Neural progenitor cell (in vitro differentiated cells): ENCODE results near the gene SDHAF2. TPM values are rescaled to one million over a fixed set of nuclear protein-coding genes. Genes with fewer than 3 reads are reported as not detected.

ENCODE experiments used
- DNase-seq: peaks from one replicate; pipeline ENCODE4 v3.0.0-alpha.2; 2016; ENCODE audit warnings: low spot score
- H2AFZ ChIP-seq: fragments of 200-600 bp; sonication (generic); replicated peaks from 2 replicates; pipeline ENCODE4 v1.6.1; 2016; ENCODE audit warnings: antibody characterized with exemption
- H3F3A ChIP-seq: fragments of 200-600 bp; sonication (generic); 2 replicates; pipeline ENCODE4 v1.6.1; 2016; ENCODE audit warnings: antibody characterized with exemption, low read depth
- H3K27ac ChIP-seq: fragments of 200-600 bp; sonication (generic); 2 replicates; pipeline ENCODE4 v1.5.1; 2016; ENCODE audit warnings: mild to moderate bottlenecking
- H3K27me3 ChIP-seq: fragments of 200-600 bp; sonication (generic); 2 replicates; pipeline ENCODE4 v1.6.1; 2016; ENCODE audit warnings: mild to moderate bottlenecking, moderate library complexity
- H3K36me3 ChIP-seq: fragments of 200-600 bp; sonication (generic); 2 replicates; pipeline ENCODE4 v1.5.1; 2016
- H3K4me1 ChIP-seq: fragments of 200-600 bp; sonication (generic); 2 replicates; pipeline ENCODE4 v1.6.1; 2016; ENCODE audit warnings: mixed run types
- H3K4me2 ChIP-seq: fragments of 200-600 bp; sonication (generic); 2 replicates; pipeline ENCODE4 v1.6.1; 2016
- H3K4me3 ChIP-seq: fragments of 200-600 bp; sonication (generic); 2 replicates; pipeline ENCODE4 v1.5.1; 2016
- H3K79me2 ChIP-seq: fragments of 200-600 bp; sonication (generic); 2 replicates; pipeline ENCODE4 v1.6.1; 2016; ENCODE audit warnings: low read depth
- H3K9ac ChIP-seq: fragments of 200-600 bp; sonication (generic); 2 replicates; pipeline ENCODE4 v1.6.1; 2016
- H3K9me3 ChIP-seq: fragments of 200-600 bp; sonication (generic); 2 replicates; pipeline ENCODE4 v1.5.1; 2016; ENCODE audit warnings: low read depth
- H4K20me1 ChIP-seq: fragments of 200-600 bp; sonication (generic); 2 replicates; pipeline ENCODE4 v1.6.1; 2016; ENCODE audit warnings: low read depth
- H3K27ac Mint-ChIP-seq: 3 replicates; pipeline ENCODE4 v1.8.0; 2021; ENCODE audit warnings: mixed read lengths
- H3K27me3 Mint-ChIP-seq: 2 replicates; pipeline ENCODE4 v1.8.0; 2022; ENCODE audit warnings: low read depth, mild to moderate bottlenecking, inconsistent platforms, moderate library complexity, mixed read lengths; ENCODE audit not compliant: insufficient read depth
- H3K36me3 Mint-ChIP-seq: 3 replicates; pipeline ENCODE4 v1.8.0; 2021; ENCODE audit warnings: mixed read lengths
- H3K4me1 Mint-ChIP-seq: 3 replicates; pipeline ENCODE4 v1.8.0; 2021; ENCODE audit warnings: mixed read lengths
- H3K4me3 Mint-ChIP-seq: 3 replicates; pipeline ENCODE4 v1.8.0; 2021; ENCODE audit warnings: mild to moderate bottlenecking, moderate library complexity, mixed read lengths
- H3K9me3 Mint-ChIP-seq: 3 replicates; pipeline ENCODE4 v1.8.0; 2020; ENCODE audit warnings: mixed read lengths
- EZH2 ChIP-seq: fragments of 200-600 bp; sonication (generic); IDR thresholded peaks from 2 replicates; pipeline ENCODE4 v1.6.1; 2017; ENCODE audit warnings: antibody characterized with exemption, mild to moderate bottlenecking, moderate library complexity
- EZH2phosphoT487 ChIP-seq: fragments of 200-600 bp; sonication (generic); IDR thresholded peaks from 2 replicates; pipeline ENCODE4 v1.6.1; 2017; ENCODE audit warnings: antibody characterized with exemption
- total RNA-seq: library from RNA; depleted of rRNA; stranded (reverse); fragments of >200 nt; gene quantifications from 2 replicates; pipeline ENCODE4 v1.2.3, GENCODE V29; 2015; ENCODE audit warnings: low replicate concordance
- TF ChIP-seq, protein P1 (sequence below): fragments of 200-600 bp; sonication (generic); IDR thresholded peaks from 2 replicates; pipeline ENCODE4 v1.5.1; 2017; ENCODE audit warnings: antibody characterized with exemption, mild to moderate bottlenecking

The SDHAF2 gene
- total RNA-seq, 1 donor from 2014 or later, result 27.4 TPM

DNA sequence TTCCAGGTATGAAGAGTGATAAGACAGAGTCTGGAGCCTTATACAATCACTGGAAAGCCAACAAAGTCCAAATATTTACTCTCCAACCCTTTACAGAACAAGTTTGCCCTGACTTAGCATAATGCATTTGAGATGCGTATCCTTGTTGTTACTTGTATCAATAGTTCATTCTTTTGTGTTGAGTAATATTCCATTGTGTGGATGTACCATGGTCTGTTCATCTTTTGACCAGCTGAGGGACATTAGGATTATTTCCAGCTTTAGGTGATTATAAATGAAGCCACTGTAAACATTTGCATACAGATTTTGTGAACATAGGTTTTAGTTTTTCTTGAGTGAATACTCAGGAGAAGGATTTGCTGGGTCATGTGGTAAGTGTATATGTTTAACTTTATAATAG, 9.7 kb downstream of the SDHAF2 start:
- Histone ChIP-seq H3K79me2 (peaks cover 86% of the 10 kb centered on the region), H3K4me1 (peaks cover 7% of the 10 kb centered on the region)

DNA sequence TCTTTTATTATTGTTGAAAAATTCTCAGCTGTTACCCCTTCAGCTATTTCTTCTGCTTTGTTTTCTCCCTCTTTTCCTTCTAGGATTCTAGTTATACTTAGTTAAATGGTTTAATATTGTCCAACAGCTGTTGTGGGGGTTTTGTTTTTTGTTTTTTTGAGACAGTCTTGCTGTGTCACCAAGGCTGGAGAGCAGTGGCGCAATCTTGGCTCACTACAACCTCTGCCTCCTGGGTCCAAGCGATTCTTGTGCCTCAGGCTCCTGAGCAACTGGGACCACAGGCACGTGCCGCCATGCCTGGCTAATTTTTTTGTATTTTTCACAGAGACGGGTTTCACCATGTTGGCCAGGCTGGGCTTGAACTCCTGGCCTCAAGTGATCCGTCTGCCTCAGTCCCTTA, 12.7 kb downstream of the SDHAF2 start:
- Histone ChIP-seq H2AFZ (no peak overlapping the region), H3K4me1 (peaks cover 9% of the 10 kb centered on the region), H3K79me2 (peaks cover 64% of the 10 kb centered on the region), H3F3A (peaks cover 34% of the 10 kb centered on the region), H4K20me1 (peaks cover 60% of the 10 kb centered on the region), H3K4me3 (no peak overlapping the region), H3K4me2 (no peak overlapping the region), H3K27me3 (no peaks in the 10 kb centered on the region), H3K27ac (no peak overlapping the region), H3K36me3 (peaks cover 11% of the 10 kb centered on the region), H3K9me3 (no peaks in the 10 kb centered on the region), H3K9ac (no peak overlapping the region)
- Mint-ChIP-seq H3K36me3 (peaks cover 38% of the 10 kb centered on the region), H3K27ac (no peak overlapping the region), H3K4me3 (no peak overlapping the region), H3K9me3 (no peaks in the 10 kb centered on the region), H3K4me1 (peaks cover 17% of the 10 kb centered on the region), H3K27me3 (peaks cover 2% of the 10 kb centered on the region)
- no peak for DNase-seq
- TF ChIP-seq EZH2phosphoT487 (no peak), EZH2 (no peak)
- TF ChIP-seq, protein P1, sequence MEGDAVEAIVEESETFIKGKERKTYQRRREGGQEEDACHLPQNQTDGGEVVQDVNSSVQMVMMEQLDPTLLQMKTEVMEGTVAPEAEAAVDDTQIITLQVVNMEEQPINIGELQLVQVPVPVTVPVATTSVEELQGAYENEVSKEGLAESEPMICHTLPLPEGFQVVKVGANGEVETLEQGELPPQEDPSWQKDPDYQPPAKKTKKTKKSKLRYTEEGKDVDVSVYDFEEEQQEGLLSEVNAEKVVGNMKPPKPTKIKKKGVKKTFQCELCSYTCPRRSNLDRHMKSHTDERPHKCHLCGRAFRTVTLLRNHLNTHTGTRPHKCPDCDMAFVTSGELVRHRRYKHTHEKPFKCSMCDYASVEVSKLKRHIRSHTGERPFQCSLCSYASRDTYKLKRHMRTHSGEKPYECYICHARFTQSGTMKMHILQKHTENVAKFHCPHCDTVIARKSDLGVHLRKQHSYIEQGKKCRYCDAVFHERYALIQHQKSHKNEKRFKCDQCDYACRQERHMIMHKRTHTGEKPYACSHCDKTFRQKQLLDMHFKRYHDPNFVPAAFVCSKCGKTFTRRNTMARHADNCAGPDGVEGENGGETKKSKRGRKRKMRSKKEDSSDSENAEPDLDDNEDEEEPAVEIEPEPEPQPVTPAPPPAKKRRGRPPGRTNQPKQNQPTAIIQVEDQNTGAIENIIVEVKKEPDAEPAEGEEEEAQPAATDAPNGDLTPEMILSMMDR, result no peak

More for the DNA sequence above, 9.7 kb downstream of the SDHAF2 start:
- no peak overlapping the region for H3K4me3 Mint-ChIP-seq
- H3K27ac Mint-ChIP-seq, result no peak overlapping the region
- Histone ChIP-seq H3F3A (peaks cover 26% of the 10 kb centered on the region), H2AFZ (no peak overlapping the region), H3K27me3 (no peaks in the 10 kb centered on the region), H3K27ac (no peak overlapping the region), H3K36me3 (peaks cover 11% of the 10 kb centered on the region), H3K4me3 (no peak overlapping the region), H3K9ac (no peak overlapping the region), H4K20me1 (peaks cover 61% of the 10 kb centered on the region), H3K4me2 (no peak overlapping the region), H3K9me3 (no peaks in the 10 kb centered on the region)
- H3K36me3 Mint-ChIP-seq, result peaks cover 51% of the 10 kb centered on the region
- no peaks in the 10 kb centered on the region for H3K9me3 Mint-ChIP-seq
- no peaks in the 10 kb centered on the region for H3K4me1 Mint-ChIP-seq
- H3K27me3 Mint-ChIP-seq, result peaks cover 2% of the 10 kb centered on the region
- TF ChIP-seq, protein P1, result no peak
- no peak for TF ChIP-seq EZH2
- TF ChIP-seq EZH2phosphoT487, result no peak
- no peak for DNase-seq

DNA sequence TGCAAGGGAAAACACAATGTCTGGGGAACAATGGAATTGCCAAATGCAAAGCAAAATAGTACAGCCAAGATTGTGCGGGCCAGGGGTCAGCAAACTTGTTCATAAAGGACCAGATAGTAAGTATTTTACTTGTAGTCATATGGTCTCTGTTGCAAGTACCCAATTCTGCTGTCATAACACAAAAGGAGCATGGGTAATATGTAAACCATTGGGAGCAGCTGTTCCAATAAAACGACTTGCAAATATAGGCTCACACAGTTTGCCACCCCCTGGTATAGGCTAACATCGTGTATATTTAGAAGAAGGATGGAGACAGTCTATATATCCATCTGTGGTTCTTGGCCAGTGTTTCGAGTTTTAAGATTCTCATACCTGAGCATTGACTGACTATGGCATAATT, 15.6 kb downstream of the SDHAF2 start:
- Histone ChIP-seq H3K27me3 (no peaks in the 10 kb centered on the region), H4K20me1 (peaks cover 53% of the 10 kb centered on the region), H3K9me3 (no peaks in the 10 kb centered on the region), H3K4me2 (no peak overlapping the region), H3K27ac (no peak overlapping the region), H3K4me1 (peaks cover 9% of the 10 kb centered on the region), H2AFZ (no peak overlapping the region), H3K4me3 (no peak overlapping the region), H3K36me3 (no peaks in the 10 kb centered on the region), H3K79me2 (peaks cover 38% of the 10 kb centered on the region), H3F3A (peaks cover 34% of the 10 kb centered on the region), H3K9ac (no peak overlapping the region)
- H3K4me1 Mint-ChIP-seq, result peaks cover 17% of the 10 kb centered on the region
- no peak for TF ChIP-seq EZH2
- TF ChIP-seq, protein P1, result no peak
- H3K4me3 Mint-ChIP-seq, result no peak overlapping the region
- no peak overlapping the region for H3K27ac Mint-ChIP-seq
- H3K9me3 Mint-ChIP-seq, result no peaks in the 10 kb centered on the region
- no peaks in the 10 kb centered on the region for H3K27me3 Mint-ChIP-seq
- DNase-seq, result no peak
- peaks cover 33% of the 10 kb centered on the region for H3K36me3 Mint-ChIP-seq
